Lung (tissue), 12 donors: ENCODE data around the gene TRAIP. TPM values are rescaled to one million over a fixed set of nuclear protein-coding genes. Genes with fewer than 3 reads are reported as not detected.

Experiments used
- ATAC-seq: fragments of 200-7000 bp; cut with Tn5 transposase; one replicate; pipeline ENCODE4 v1.9.1; 2020; ENCODE audit warnings: moderate number of reproducible peaks; ENCODE audit not compliant: insufficient read depth, low FRiP score
- DNase-seq, 3 donors: peaks; one replicate each; pipeline ENCODE4 v3.0.0-alpha.2; 2013 to 2017
- H3K27ac ChIP-seq, 2 donors: one replicate each; pipeline ENCODE4 v1.5.1; 2013; ENCODE audit warnings: mild to moderate bottlenecking in 2 of 2, moderate library complexity in 2 of 2, control low read depth in 1 of 2, inconsistent platforms in 1 of 2, low read depth in 1 of 2, low read length in 1 of 2
- H3K27me3 ChIP-seq, 3 donors: one replicate each; pipeline ENCODE4 v1.5.1; 2013; ENCODE audit warnings: low read length in 2 of 3; ENCODE audit not compliant: control insufficient read depth in 3 of 3, insufficient read depth in 3 of 3
- H3K36me3 ChIP-seq, 4 donors: one replicate each; pipeline ENCODE4 v1.5.1; 2013; ENCODE audit warnings: low read length in 4 of 4, mild to moderate bottlenecking in 1 of 4, moderate library complexity in 1 of 4; ENCODE audit not compliant: control insufficient read depth in 4 of 4, insufficient read depth in 4 of 4
- H3K4me1 ChIP-seq, 5 donors: one replicate each; pipeline ENCODE4 v1.5.1; 2013; ENCODE audit warnings: low read length in 5 of 5, mild to moderate bottlenecking in 2 of 5, moderate library complexity in 1 of 5; ENCODE audit not compliant: control insufficient read depth in 5 of 5, insufficient read depth in 5 of 5
- H3K4me3 ChIP-seq: one replicate; pipeline ENCODE4 v1.5.1; 2013; ENCODE audit warnings: mild to moderate bottlenecking, control low read depth, moderate library complexity
- H3K9ac ChIP-seq, 2 donors: one replicate each; pipeline ENCODE4 v1.5.1; 2013; ENCODE audit warnings: low read length in 2 of 2, control low read depth in 1 of 2; ENCODE audit not compliant: insufficient read depth in 1 of 2
- H3K9me3 ChIP-seq, 4 donors: one replicate each; pipeline ENCODE4 v1.5.1; 2013; ENCODE audit warnings: low read length in 3 of 4, mild to moderate bottlenecking in 1 of 4, moderate library complexity in 1 of 4; ENCODE audit not compliant: control insufficient read depth in 4 of 4, insufficient read depth in 3 of 4
- WGBS, 2 donors: extraction: QIAGEN DNeasy Blood & Tissue Kit; methylation state at CpG; one replicate each; pipeline ENCODE4 v1.1.7; 2013; 5-methylcytosine and 5-hydroxymethylcytosine counted together
- polyA plus RNA-seq, 2 donors: library from polyadenylated mRNA; stranded (reverse); fragments of 200-250 nt; gene quantifications; one replicate each; pipeline ENCODE4 v1.2.1, GENCODE V29; 2013
- total RNA-seq, 2 donors: library from RNA; depleted of rRNA in 1 of 2; stranded (reverse); fragments of >200 nt in 1 of 2; gene quantifications; one replicate each; pipeline ENCODE4 v1.2.1, GENCODE V29; 2014 to 2021
- TF ChIP-seq, protein P1 (sequence below): IDR thresholded peaks from 2 replicates; pipeline ENCODE4 v1.5.1; 2012; ENCODE audit warnings: mild to moderate bottlenecking; ENCODE audit errors: control extremely low read depth, extremely low read depth
- donor health status: control.
- donor health status: control.
- donor health status: Bipolar disorder and iron deficiency.
- donor health status: healthy.
- donor health status: DM: yes; HTN: yes; CAD: no.

The TRAIP gene
- total and polyA plus RNA-seq, 4 donors, result 1.8 to 3.2 (median 2.4) TPM

GRCh38 chr3:49880581-49881315 is 24.4 kb upstream of the TRAIP start:
- no peaks in the 10 kb centered on the region for H3K36me3 ChIP-seq
- 39 to 50% methylated on average over 6 of the region's 6 CpGs for WGBS, 2 donors
- DNase-seq (peak in 2 of 3 donors; percentile 29 to 39), ATAC-seq (no peak)
- no peak overlapping the region for H3K9ac ChIP-seq
- H3K27me3 ChIP-seq, result no peaks in the 10 kb centered on the region
- H3K4me1 ChIP-seq, result peaks cover 0 to 41% (median 12%) of the 10 kb centered on the region in 5 donors
- H3K9me3 ChIP-seq, result peaks cover 0 to 3% (median 0%) of the 10 kb centered on the region in 4 donors
- TF ChIP-seq, protein P1, sequence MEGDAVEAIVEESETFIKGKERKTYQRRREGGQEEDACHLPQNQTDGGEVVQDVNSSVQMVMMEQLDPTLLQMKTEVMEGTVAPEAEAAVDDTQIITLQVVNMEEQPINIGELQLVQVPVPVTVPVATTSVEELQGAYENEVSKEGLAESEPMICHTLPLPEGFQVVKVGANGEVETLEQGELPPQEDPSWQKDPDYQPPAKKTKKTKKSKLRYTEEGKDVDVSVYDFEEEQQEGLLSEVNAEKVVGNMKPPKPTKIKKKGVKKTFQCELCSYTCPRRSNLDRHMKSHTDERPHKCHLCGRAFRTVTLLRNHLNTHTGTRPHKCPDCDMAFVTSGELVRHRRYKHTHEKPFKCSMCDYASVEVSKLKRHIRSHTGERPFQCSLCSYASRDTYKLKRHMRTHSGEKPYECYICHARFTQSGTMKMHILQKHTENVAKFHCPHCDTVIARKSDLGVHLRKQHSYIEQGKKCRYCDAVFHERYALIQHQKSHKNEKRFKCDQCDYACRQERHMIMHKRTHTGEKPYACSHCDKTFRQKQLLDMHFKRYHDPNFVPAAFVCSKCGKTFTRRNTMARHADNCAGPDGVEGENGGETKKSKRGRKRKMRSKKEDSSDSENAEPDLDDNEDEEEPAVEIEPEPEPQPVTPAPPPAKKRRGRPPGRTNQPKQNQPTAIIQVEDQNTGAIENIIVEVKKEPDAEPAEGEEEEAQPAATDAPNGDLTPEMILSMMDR, result no peak
- no peak overlapping the region for H3K27ac ChIP-seq
- no peak overlapping the region for H3K4me3 ChIP-seq

DNA sequence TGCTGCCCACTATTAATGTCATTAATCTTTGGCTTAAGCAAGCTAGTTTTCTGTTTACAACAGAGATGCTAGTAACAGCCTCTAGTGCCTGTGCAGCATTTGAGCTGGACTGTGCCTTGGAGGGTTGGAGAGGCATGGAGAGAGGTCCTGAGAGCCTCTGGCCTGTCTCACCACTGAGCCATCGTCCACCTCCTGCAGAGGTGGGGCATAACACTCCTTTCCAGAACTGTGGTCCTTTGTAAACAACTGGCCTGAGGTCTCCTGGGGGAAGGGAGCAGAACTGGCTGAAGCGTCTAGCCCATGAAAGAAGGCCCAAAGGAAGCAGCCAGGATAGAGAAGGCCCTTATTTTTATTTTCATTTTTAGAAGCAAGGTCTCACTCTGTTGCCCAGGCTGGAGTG is 23.4 kb upstream of the TRAIP start:
- ATAC-seq (no peak), DNase-seq (no peak)
- Histone ChIP-seq H3K4me3 (no peak overlapping the region), H3K36me3 (no peaks in the 10 kb centered on the region), H3K4me1 (peaks cover 0 to 41% (median 12%) of the 10 kb centered on the region in 5 donors), H3K9me3 (peaks cover 0 to 3% (median 0%) of the 10 kb centered on the region in 4 donors), H3K27ac (no peak overlapping the region), H3K27me3 (no peaks in the 10 kb centered on the region), H3K9ac (no peak overlapping the region)
- 56 to 74% methylated on average over 2 of the region's 2 CpGs for WGBS, 2 donors
- TF ChIP-seq, protein P1, result no peak

- TF ChIP-seq, protein P1, result no peak
- Histone ChIP-seq H3K9ac (no peak overlapping the region), H3K27me3 (no peaks in the 10 kb centered on the region), H3K4me1 (peaks cover 0 to 41% (median 12%) of the 10 kb centered on the region in 5 donors), H3K4me3 (no peak overlapping the region), H3K27ac (no peak overlapping the region), H3K36me3 (no peaks in the 10 kb centered on the region), H3K9me3 (peaks cover 0 to 3% (median 0%) of the 10 kb centered on the region in 4 donors)
- no peak for ATAC-seq
- no peak for DNase-seq
Measured at GRCh38 chr3:49878686-49879085, 22.3 kb upstream of the TRAIP start.
